ENCODE results near the gene TTLL6.

DNA sequence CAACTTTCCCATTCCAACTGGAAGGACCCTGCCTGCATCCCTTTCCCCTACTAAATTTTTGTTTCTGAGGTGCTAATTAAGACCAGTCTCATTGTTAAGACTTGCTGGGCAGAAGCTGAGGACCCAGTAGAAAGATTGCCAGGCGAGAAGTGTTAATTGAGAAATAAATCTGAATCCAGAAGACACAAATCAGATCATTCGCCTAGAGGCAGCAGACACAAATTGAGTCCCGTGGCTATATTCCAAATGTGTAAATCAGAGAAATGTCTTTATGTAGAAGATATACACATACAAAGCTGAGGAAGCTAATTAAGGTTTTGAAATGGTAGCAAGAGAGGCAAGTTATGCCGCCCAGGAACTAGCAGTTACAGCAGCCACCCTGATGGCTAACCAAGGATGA, 43.4 kb upstream of the TTLL6 start:
- TF ChIP-seq, protein P1, sequence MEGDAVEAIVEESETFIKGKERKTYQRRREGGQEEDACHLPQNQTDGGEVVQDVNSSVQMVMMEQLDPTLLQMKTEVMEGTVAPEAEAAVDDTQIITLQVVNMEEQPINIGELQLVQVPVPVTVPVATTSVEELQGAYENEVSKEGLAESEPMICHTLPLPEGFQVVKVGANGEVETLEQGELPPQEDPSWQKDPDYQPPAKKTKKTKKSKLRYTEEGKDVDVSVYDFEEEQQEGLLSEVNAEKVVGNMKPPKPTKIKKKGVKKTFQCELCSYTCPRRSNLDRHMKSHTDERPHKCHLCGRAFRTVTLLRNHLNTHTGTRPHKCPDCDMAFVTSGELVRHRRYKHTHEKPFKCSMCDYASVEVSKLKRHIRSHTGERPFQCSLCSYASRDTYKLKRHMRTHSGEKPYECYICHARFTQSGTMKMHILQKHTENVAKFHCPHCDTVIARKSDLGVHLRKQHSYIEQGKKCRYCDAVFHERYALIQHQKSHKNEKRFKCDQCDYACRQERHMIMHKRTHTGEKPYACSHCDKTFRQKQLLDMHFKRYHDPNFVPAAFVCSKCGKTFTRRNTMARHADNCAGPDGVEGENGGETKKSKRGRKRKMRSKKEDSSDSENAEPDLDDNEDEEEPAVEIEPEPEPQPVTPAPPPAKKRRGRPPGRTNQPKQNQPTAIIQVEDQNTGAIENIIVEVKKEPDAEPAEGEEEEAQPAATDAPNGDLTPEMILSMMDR (IDR thresholded peaks at IDR 0.05; ENCODE audit: insufficient read depth, low read depth, low read length): no peak
- TF ChIP-seq EZH2 (IDR thresholded peaks at IDR 0.05; ENCODE audit: insufficient read depth, low read length): no peak

Measured in astrocyte (in vitro differentiated cells and primary cell).